ENCODE data around the gene TECR. TPM values are rescaled to one million over a fixed set of nuclear protein-coding genes. Genes with fewer than 3 reads are reported as not detected.
A peak's percentile ranks its signal among the peaks of the same experiment; 100 is the strongest.

The TECR gene
- total and polyA plus RNA-seq, 2 of the 13 experiments (the other 11 are each of a cell fraction or from before 2014, with no cell fraction given), result 54.9 to 121 TPM

DNA sequence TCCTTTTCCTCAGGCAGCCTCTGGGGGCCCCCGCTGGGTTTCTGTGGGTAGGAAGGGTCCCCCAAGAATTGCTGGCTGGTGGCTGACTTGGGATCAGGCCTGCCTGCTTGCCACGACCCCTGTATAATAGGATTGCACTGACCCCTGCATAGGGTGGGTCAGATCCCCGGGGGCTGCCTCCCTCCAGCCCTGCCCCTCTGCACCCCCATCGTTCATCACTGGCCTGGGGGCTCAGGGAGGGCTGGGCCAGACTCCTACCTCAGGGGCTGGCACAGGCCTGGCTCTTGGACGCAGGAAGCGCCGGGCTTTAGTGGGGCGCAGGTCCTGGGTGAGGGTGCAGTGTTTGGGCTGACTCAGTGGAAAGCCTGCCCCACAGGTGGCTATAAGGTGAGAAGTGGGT lies 31.9 kb downstream of the TECR start (continued):
- TF ChIP-seq ZNF724P (CRISPR knock-in tag; IDR thresholded peaks at IDR 0.05; ENCODE audit: borderline replicate concordance), result no peak
- TF ChIP-seq, protein P1, sequence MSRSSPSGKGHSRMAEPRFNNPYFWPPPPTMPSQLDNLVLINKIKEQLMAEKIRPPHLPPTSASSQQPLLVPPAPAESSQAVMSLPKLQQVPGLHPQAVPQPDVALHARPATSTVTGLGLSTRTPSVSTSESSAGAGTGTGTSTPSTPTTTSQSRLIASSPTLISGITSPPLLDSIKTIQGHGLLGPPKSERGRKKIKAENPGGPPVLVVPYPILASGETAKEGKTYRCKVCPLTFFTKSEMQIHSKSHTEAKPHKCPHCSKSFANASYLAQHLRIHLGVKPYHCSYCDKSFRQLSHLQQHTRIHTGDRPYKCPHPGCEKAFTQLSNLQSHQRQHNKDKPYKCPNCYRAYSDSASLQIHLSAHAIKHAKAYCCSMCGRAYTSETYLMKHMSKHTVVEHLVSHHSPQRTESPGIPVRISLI (CRISPR knock-in tag; IDR thresholded peaks at IDR 0.05; ENCODE audit: borderline replicate concordance), result no peak
- no peak for TF ChIP-seq ZC3H4 (CRISPR knock-in tag; IDR thresholded peaks at IDR 0.05; ENCODE audit: borderline replicate concordance)
- no peak for TF ChIP-seq ZNF883 (CRISPR knock-in tag; IDR thresholded peaks at IDR 0.05; ENCODE audit: not compliant biosample characterization)

DNA sequence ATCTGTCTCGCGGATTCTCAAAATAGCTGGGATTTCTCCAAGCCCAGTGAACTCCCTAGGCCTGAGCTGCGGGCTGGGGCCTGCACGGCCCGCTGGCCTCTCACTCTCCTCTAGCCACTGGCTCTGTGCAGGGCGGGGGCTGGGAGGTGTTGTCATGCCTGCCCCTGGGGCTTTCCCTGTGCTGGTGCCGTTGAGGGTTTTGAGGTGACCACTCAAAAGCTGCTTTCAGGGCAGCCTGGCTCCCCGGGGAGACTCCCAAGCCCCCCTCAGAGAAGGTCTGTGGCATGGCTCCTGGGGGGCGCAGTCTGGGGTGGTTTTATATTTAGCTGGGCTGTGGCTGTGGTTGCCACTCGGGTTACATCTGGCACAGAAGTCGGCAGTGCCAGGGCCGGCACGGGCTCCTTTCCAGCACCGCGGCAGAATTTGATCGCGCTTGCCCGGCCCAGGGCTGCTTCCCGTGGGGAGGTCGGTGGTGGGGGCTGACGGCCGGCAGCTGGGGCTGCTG lies 32.5 kb downstream of the TECR start:
- H3K4me3 ChIP-seq (replicated peaks in 1 of 3; ENCODE audit: insufficient read depth in 1 of 3, low read depth in 2 of 3, low read length in 3 of 3), result no peak overlapping the region
- POLR2A ChIA-PET, result no interaction called here
- TF ChIP-seq AGO2 (optimal IDR thresholded peaks at IDR 0.05; ENCODE audit: low read depth, low read length) (peak; percentile 6), ZNF136 (CRISPR knock-in tag; IDR thresholded peaks at IDR 0.05; ENCODE audit: low read depth) (no peak)
- BruUV-seq (replicated peaks), result no TSS peak
- no peak overlapping the region for H3K9ac ChIP-seq (ENCODE audit: insufficient read depth, low read depth, low read length)
- H3K79me2 ChIP-seq (ENCODE audit: insufficient read depth, low read length), result peaks cover 24% of the 10 kb centered on the region
- CTCF ChIA-PET (ENCODE audit: low intra/inter-chr PET ratio, low total read pairs), result no interaction called here
- FAIRE-seq, result no peak
- ATAC-seq, result no peak
- in situ Hi-C loops (cut with HindIII; ENCODE audit: extremely low pct_ligation_motif_present, low pct_unique_long_range_greater_than_20kb) (no loop called here), intact Hi-C loops (cut with micrococcal nuclease; ENCODE audit: unreplicated experiment) (no loop called here)
- peaks cover 7 to 15% of the 10 kb centered on the region in 2 experiments; a peak in 3 of 5 replicates for H3K36me3 ChIP-seq (replicated peaks in 1 of 2; ENCODE audit: control insufficient read depth in 1 of 2, insufficient read depth in 2 of 2, low read length in 2 of 2)
- H3K4me2 ChIP-seq (ENCODE audit: low read depth, low read length), result no peak overlapping the region
- H4K20me1 ChIP-seq (ENCODE audit: insufficient read depth, low read length), result no peaks in the 10 kb centered on the region; the same call in 1 of the 2 replicates
- H3K9me3 ChIP-seq (ENCODE audit: low read length), result no peaks in the 10 kb centered on the region
- H3K4me1 ChIP-seq (ENCODE audit: insufficient read depth, low read length), result peaks cover under 1% of the 10 kb centered on the region; the same call in 1 of the 2 replicates
- no peaks in the 10 kb centered on the region for H3K27me3 ChIP-seq (ENCODE audit: control insufficient read depth in 1 of 2, insufficient read depth in 2 of 2, low read length in 2 of 2)
- no peak overlapping the region for H3K27ac ChIP-seq (ENCODE audit: extremely low read length, insufficient read depth, low read length)
- WGBS (ENCODE audit: low lambda C conversion rate), result 87% methylated on average over 3 of the region's 22 CpGs
- H2AFZ ChIP-seq (ENCODE audit: low read length), result no peak overlapping the region
- DNase-seq (ENCODE audit: low spot score), result no peak
